T-cell (primary cell): ENCODE results near the gene SYT6. TPM values are rescaled to one million over a fixed set of nuclear protein-coding genes. Genes with fewer than 3 reads are reported as not detected.
"Not testable (repeated sequence)": the region's sequence is repeated elsewhere in the genome, so short reads cannot be mapped to it uniquely, and the experiment has no call there.

Source experiments
- ATAC-seq, 4 experiments: fragments of 200-7000 bp in 3 of 4; fragments of 150-1000 bp in 1 of 4; cut with Tn5 transposase; replicated peaks in 1 of 4; 1 replicate in 3 of 4; 2 replicates in 1 of 4; pipeline ENCODE4 v1.10.0; 2021; ENCODE audit warnings: moderate library complexity in 3 of 4, mild to moderate bottlenecking in 2 of 4, moderate number of reproducible peaks in 1 of 4
- CTCF ChIA-PET, 2 donors: fragments of 300-600 bp; sonication (Branson Sonifier 250); formaldehyde crosslinking; loops; one replicate each; lab custom pipeline; 2022; ENCODE audit warnings: antibody characterized with exemption in 2 of 2; lab: Charles Lee
- POLR2A ChIA-PET, 2 donors: fragments of 300-600 bp; sonication (Branson Sonifier 250); formaldehyde crosslinking; loops; one replicate each; lab custom pipeline; 2022; ENCODE audit warnings: antibody characterized with exemption in 2 of 2; lab: Charles Lee
- DNase-seq, 35 experiments: peaks; one replicate each; pipeline versions ENCODE4 v3.0.0 to v3.0.0-alpha.2; 2013 to 2023
- H3K27ac ChIP-seq: one replicate; pipeline ENCODE4 v1.5.1; 2013; ENCODE audit warnings: low read length
- H3K27me3 ChIP-seq, 2 experiments: replicated peaks in 1 of 2; 1 replicate in 1 of 2; 2 replicates in 1 of 2; pipeline versions ENCODE4 v1.6.1 to v1.7.0; 2013; ENCODE audit warnings: low read length in 1 of 2, mixed read lengths in 1 of 2; ENCODE audit not compliant: control insufficient read depth in 2 of 2, insufficient read depth in 2 of 2; ENCODE audit errors: extremely low read depth in 1 of 2
- H3K36me3 ChIP-seq, 2 donors: 1 replicate in 1 of 2; 2 replicates in 1 of 2; pipeline versions ENCODE4 v1.6.1 to v1.7.0; 2013; ENCODE audit warnings: low read length in 1 of 2; ENCODE audit not compliant: control insufficient read depth in 2 of 2, insufficient read depth in 1 of 2; ENCODE audit errors: extremely low read depth in 1 of 2
- H3K4me1 ChIP-seq, 2 experiments: 1 replicate in 1 of 2; 2 replicates in 1 of 2; pipeline versions ENCODE4 v1.6.1 to v1.7.0; 2013; ENCODE audit warnings: low read length in 2 of 2, mixed read lengths in 1 of 2; ENCODE audit not compliant: insufficient read depth in 2 of 2, control insufficient read depth in 1 of 2; ENCODE audit errors: extremely low read depth in 1 of 2
- H3K4me3 ChIP-seq, 2 donors: 1 replicate in 1 of 2; 2 replicates in 1 of 2; pipeline versions ENCODE4 v1.5.1 to v1.7.0; 2013; ENCODE audit warnings: mild to moderate bottlenecking in 2 of 2, low read length in 1 of 2, moderate library complexity in 1 of 2; ENCODE audit not compliant: control insufficient read depth in 1 of 2; ENCODE audit errors: extremely low read depth in 1 of 2
- H3K9me3 ChIP-seq: 2 replicates; pipeline ENCODE4 v1.7.0; 2013
- H3K27ac Mint-ChIP-seq, 2 donors: one replicate each; pipeline ENCODE4 v1.8.0; 2020 to 2021; ENCODE audit warnings: mild to moderate bottlenecking in 2 of 2, mixed read lengths in 2 of 2
- H3K27me3 Mint-ChIP-seq, 2 donors: one replicate each; pipeline ENCODE4 v1.8.0; 2021 to 2022; ENCODE audit warnings: mixed read lengths in 2 of 2
- H3K36me3 Mint-ChIP-seq: one replicate; pipeline ENCODE4 v1.8.0; 2021; ENCODE audit warnings: mixed read lengths
- H3K4me1 Mint-ChIP-seq, 3 donors: one replicate each; pipeline ENCODE4 v1.8.0; 2020 to 2022; ENCODE audit warnings: mixed read lengths in 3 of 3, mild to moderate bottlenecking in 1 of 3
- H3K4me3 Mint-ChIP-seq, 3 donors: one replicate each; pipeline ENCODE4 v1.8.0; 2020 to 2022; ENCODE audit warnings: mild to moderate bottlenecking in 3 of 3, mixed read lengths in 3 of 3, moderate library complexity in 3 of 3
- H3K9me3 Mint-ChIP-seq, 3 donors: one replicate each; pipeline ENCODE4 v1.8.0; 2020 to 2022; ENCODE audit warnings: mixed read lengths in 3 of 3
- WGBS: methylation state at CpG from one replicate; pipeline ENCODE4 v1.1.5; 2013; ENCODE audit warnings: missing lambda C conversion rate; ENCODE audit not compliant: insufficient coverage; 5-methylcytosine and 5-hydroxymethylcytosine counted together
- total RNA-seq, 35 experiments: library from RNA in 6 of 35; stranded (reverse) in 6 of 35; fragments of 120-200 nt in 1 of 35; gene quantifications; one replicate each; pipeline versions ENCODE4 v1.2.1 to v1.2.4 and lab custom pipeline; 2013 to 2026

Gene SYT6
- total RNA-seq, 5 donors from 2014 or later (not counting 1 experiment from before 2014, with no cell fraction given): 0.12 to 0.20 (median 0.18) TPM; not detected in 2

DNA sequence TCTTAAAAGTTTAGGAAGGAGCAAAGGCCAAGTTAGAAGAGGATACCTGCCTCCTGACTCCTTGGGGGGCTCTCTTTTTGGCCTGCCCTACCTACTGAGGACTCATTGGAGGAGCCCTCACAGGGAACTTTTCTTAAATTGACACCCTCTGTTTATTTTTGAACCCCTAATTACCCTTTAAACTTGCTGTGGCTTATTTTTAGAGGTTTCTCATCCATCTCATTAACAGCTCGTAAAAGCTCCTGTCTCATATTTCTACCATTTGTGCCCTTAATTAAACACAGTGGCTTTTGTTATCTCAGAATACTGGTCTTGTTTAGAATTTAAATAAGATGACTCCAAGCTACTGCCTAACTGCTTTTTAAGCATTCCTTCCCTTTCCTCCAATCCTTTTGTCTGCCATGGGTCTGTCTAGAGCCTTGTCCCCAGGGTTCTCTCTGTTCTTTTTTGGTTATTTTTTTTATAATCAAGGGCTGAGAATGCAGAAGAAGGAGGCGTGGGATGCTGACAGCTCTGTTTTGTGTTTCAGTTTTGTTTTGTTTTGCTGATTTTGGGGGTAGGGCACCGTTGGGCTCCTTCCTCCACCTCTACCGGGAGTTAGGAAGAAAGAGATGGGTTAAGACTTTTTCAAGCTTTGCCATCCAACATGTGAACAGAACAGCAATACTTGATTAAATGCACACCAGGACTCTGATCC, 78.0 kb downstream of the SYT6 start:
- peaks cover 9 to 18% (median 9%) of the 10 kb centered on the region in 3 donors for H3K9me3 Mint-ChIP-seq
- ChIA-PET POLR2A (no interaction called here), CTCF (no interaction called here)
- peaks cover 6% of the 10 kb centered on the region for H3K9me3 ChIP-seq
- H3K4me1 Mint-ChIP-seq: no peaks in the 10 kb centered on the region
- peaks cover 0 to 5% of the 10 kb centered on the region in 2 donors for H3K27me3 Mint-ChIP-seq
- H3K4me1 ChIP-seq: no peaks in the 10 kb centered on the region
- no peak overlapping the region for H3K4me3 Mint-ChIP-seq
- H3K36me3 Mint-ChIP-seq: no peaks in the 10 kb centered on the region
- no peaks in the 10 kb centered on the region for H3K27me3 ChIP-seq
- ATAC-seq (no peak), DNase-seq (no peak)
- no peaks in the 10 kb centered on the region for H3K36me3 ChIP-seq
- H3K4me3 ChIP-seq: no peak overlapping the region
- no CpG with 5 or more reads among the region's 4 CpGs for WGBS
- no peak overlapping the region for H3K27ac Mint-ChIP-seq
- H3K27ac ChIP-seq: no peak overlapping the region

- no CpG with 5 or more reads among the region's 2 CpGs for WGBS
- POLR2A ChIA-PET: no interaction called here
- DNase-seq: no peak
These were observed 78.6 kb downstream of the SYT6 start for GRCh38 chr1:114075105-114075504.

GRCh38 chr1:114072246-114072645, 81.4 kb downstream of the SYT6 start:
- Histone ChIP-seq H3K27me3 (no peaks in the 10 kb centered on the region), H3K36me3 (no peaks in the 10 kb centered on the region), H3K4me3 (no peak overlapping the region), H3K27ac (no peak overlapping the region), H3K4me1 (no peaks in the 10 kb centered on the region), H3K9me3 (peaks cover 6% of the 10 kb centered on the region)
- peaks cover 9 to 18% (median 9%) of the 10 kb centered on the region in 3 donors for H3K9me3 Mint-ChIP-seq
- H3K4me1 Mint-ChIP-seq: no peaks in the 10 kb centered on the region
- H3K36me3 Mint-ChIP-seq: no peaks in the 10 kb centered on the region
- ATAC-seq: no peak
- no peak overlapping the region for H3K4me3 Mint-ChIP-seq
- H3K27me3 Mint-ChIP-seq: peaks cover 5 to 11% of the 10 kb centered on the region in 2 donors
- no peak for DNase-seq
- POLR2A ChIA-PET: no interaction called here
- CTCF ChIA-PET: no interaction called here
- no peak overlapping the region for H3K27ac Mint-ChIP-seq

More at GRCh38 chr1:114075105-114075504, 78.6 kb downstream of the SYT6 start:
- no peak overlapping the region for H3K27ac Mint-ChIP-seq
- no peaks in the 10 kb centered on the region for H3K36me3 ChIP-seq
- no peak overlapping the region for H3K4me3 Mint-ChIP-seq
- ATAC-seq: no peak
- CTCF ChIA-PET: no interaction called here
- no peaks in the 10 kb centered on the region for H3K4me1 Mint-ChIP-seq
- H3K4me3 ChIP-seq: no peak overlapping the region
- H3K9me3 ChIP-seq: peaks cover 6% of the 10 kb centered on the region
- H3K27ac ChIP-seq: no peak overlapping the region
- H3K27me3 ChIP-seq: no peaks in the 10 kb centered on the region
- H3K27me3 Mint-ChIP-seq: peaks cover 2 to 3% of the 10 kb centered on the region in 2 donors
- no peaks in the 10 kb centered on the region for H3K36me3 Mint-ChIP-seq
- H3K4me1 ChIP-seq: no peaks in the 10 kb centered on the region
- H3K9me3 Mint-ChIP-seq: peaks cover 9 to 18% (median 9%) of the 10 kb centered on the region in 3 donors

DNA sequence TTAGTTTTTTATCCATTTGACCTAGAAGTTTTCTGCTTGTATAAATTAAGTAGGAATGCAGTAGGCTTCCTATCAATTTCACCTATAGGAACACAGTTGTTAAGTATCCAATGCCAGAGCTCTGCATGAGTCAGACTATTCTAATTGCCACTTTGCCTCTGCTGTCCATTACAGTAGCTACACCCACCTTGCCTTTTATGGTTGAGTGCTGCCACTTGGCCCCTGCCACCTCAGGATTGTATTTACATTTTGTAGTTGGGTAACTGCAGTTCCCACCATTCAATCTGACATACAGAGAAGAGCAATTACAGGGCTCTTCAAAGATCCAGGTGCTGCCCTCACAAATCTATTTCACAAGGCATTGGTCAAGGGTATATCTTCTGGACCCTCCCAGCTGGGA, 83.9 kb downstream of the SYT6 start:
- H3K4me3 ChIP-seq, H3K4me1 ChIP-seq, POLR2A ChIA-PET, H3K27ac Mint-ChIP-seq, H3K4me1 Mint-ChIP-seq, ATAC-seq, H3K36me3 ChIP-seq, H3K9me3 ChIP-seq, H3K27me3 Mint-ChIP-seq, CTCF ChIA-PET, H3K4me3 Mint-ChIP-seq, H3K27ac ChIP-seq, H3K27me3 ChIP-seq, H3K36me3 Mint-ChIP-seq, DNase-seq: not testable (repeated sequence)
- H3K9me3 Mint-ChIP-seq: peaks cover 9 to 18% (median 9%) of the 10 kb centered on the region in 3 donors

- ATAC-seq, H3K4me1 Mint-ChIP-seq, H3K36me3 ChIP-seq, CTCF ChIA-PET, H3K27me3 Mint-ChIP-seq, H3K4me3 ChIP-seq, H3K4me3 Mint-ChIP-seq, H3K27ac ChIP-seq, POLR2A ChIA-PET, H3K9me3 ChIP-seq, H3K4me1 ChIP-seq, H3K27ac Mint-ChIP-seq, H3K27me3 ChIP-seq, DNase-seq, H3K36me3 Mint-ChIP-seq: not testable (repeated sequence)
- 75% methylated on average over 1 of the region's 1 CpG for WGBS
- H3K9me3 Mint-ChIP-seq: peaks cover 9 to 18% (median 9%) of the 10 kb centered on the region in 3 donors
These were observed 85.0 kb downstream of the SYT6 start for GRCh38 chr1:114068684-114069083.

DNA sequence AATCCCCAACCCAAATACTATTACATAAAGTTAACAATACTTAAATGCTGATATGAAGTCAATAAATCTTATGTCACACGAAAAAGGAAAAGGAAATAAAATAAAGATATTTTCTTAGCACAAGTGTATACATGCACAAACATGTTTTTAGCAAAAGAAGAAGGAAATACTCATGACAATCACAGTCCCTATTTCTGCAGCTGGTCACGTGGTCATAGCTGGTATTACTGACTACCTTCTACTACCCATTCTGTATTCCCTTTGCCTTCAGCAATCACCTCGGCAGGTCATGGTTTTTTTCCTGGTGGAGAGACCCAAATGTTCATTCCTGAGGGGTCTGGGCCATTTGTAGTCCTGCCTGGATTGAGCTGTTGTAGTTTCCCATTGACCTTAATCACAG, 88.0 kb downstream of the SYT6 start:
- H3K4me3 Mint-ChIP-seq, ATAC-seq, H3K27me3 Mint-ChIP-seq, H3K9me3 Mint-ChIP-seq, H3K4me1 ChIP-seq, H3K27me3 ChIP-seq, H3K36me3 ChIP-seq, H3K27ac ChIP-seq, H3K4me3 ChIP-seq, H3K9me3 ChIP-seq, CTCF ChIA-PET, H3K27ac Mint-ChIP-seq, H3K4me1 Mint-ChIP-seq, POLR2A ChIA-PET, H3K36me3 Mint-ChIP-seq, DNase-seq: not testable (repeated sequence)
- WGBS: 100% methylated on average over 1 of the region's 3 CpGs

DNA sequence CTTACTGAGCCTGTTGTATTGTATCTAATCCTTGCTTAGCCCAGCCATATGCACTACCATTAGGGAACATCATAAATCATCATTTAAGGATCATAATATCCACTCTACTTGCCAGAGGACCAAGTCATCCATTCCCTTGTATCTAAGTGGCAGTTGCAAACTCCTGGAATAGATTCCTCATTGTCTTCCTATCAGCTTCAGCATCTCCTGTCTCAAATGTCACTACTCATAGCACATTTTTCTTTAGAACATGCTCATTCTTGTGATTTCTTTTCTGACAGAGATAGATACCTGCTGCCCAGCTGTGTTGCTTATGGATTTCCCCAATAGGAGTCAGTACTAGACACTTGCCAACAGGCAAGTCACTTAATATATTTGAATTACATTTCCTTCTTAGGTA, 90.1 kb downstream of the SYT6 start:
- no peak overlapping the region for H3K4me3 ChIP-seq
- H3K27me3 Mint-ChIP-seq: peaks cover 1 to 6% of the 10 kb centered on the region in 2 donors
- POLR2A ChIA-PET: no interaction called here
- no peaks in the 10 kb centered on the region for H3K36me3 ChIP-seq
- H3K27ac Mint-ChIP-seq: no peak overlapping the region
- H3K36me3 Mint-ChIP-seq: no peaks in the 10 kb centered on the region
- ATAC-seq: no peak
- H3K9me3 Mint-ChIP-seq: no peaks in the 10 kb centered on the region
- no peak overlapping the region for H3K27ac ChIP-seq
- CTCF ChIA-PET: no interaction called here
- H3K9me3 ChIP-seq: no peaks in the 10 kb centered on the region
- peaks cover 0 to 3% of the 10 kb centered on the region in 2 experiments for H3K27me3 ChIP-seq
- no peak for DNase-seq
- no peaks in the 10 kb centered on the region for H3K4me1 Mint-ChIP-seq
- no peak overlapping the region for H3K4me3 Mint-ChIP-seq
- H3K4me1 ChIP-seq: no peaks in the 10 kb centered on the region
